Measurements from ENCODE around the gene TUBB2A.
"Not testable (repeated sequence)": the region's sequence is repeated elsewhere in the genome, so short reads cannot be mapped to it uniquely, and the experiment has no call there.

The TUBB2A gene

DNA sequence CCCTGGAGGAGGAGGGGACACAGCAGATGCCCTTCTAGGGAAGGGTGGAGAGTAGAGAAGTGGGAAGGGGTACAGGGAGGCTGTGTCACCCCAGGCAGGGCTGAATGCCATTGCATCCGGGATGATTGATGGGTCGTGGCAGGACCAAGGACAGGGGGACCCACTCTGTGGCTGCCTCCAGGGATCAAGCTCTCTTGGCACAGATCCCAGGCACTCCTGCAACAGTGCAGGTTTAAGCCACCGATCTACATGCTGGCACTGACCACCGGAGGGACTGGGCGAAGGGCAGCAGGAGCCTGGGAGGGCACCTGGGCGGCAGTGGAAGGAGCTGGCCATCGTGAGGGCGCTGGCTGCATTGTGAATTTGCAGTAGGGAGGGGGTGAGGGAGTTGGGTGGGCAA is 22.6 kb upstream of the TUBB2A start:
- not testable (repeated sequence) for DNase-seq

- not testable (repeated sequence) for DNase-seq
Observed at GRCh38 chr6:3178666-3179065, 21.3 kb upstream of the TUBB2A start.

- DNase-seq = peak; percentile 85
Observed at GRCh38 chr6:3176562-3177355, 19.4 kb upstream of the TUBB2A start.

GRCh38 chr6:3175715-3176402 is 18.5 kb upstream of the TUBB2A start:
- DNase-seq = no peak

- DNase-seq = not testable (repeated sequence)
Observed at GRCh38 chr6:3173636-3174089, 16.3 kb upstream of the TUBB2A start.

DNA sequence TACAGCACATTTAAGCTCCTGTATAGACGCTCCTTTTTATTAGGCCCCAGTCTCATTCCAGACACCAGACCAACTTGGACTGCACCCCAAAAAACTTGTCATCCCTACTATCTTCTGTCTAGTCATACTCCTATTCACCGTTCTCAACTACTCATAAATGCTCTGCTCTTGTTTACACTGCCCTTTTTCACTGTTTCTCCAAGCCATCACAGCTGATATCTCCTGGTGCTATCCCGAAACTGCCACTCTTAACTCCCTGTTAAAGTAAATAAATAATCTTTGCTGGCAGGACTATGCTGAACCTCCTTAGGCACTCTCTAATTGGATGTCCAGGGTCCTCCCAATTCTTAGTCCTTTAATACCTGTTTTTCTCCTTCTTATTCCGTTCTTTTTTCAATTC is 15.4 kb upstream of the TUBB2A start:
- DNase-seq = not testable (repeated sequence)

- DNase-seq = peak; percentile 92
Observed at GRCh38 chr6:3171313-3172175, 14.2 kb upstream of the TUBB2A start.

GRCh38 chr6:3170676-3171075 is 13.3 kb upstream of the TUBB2A start:
- not testable (repeated sequence) for DNase-seq

DNA sequence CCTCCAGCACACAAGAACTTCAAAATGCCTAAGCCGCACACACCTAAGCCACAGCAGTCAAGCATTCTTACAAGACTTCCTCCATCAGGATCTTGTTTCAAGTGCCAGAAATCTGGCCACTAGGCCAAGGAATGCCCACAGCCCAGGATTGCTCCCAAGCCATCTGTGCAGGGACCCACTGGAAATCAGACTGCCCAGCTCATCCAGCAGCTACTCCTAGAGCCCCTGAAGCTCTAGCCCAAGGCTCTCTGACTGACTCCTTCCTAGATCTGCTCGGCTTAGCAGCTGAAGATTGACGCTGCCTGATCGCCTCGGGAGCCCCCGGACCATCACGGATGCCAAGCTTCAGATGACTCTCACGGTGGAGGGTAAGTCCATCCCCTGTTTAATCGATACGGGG is 10.7 kb upstream of the TUBB2A start:
- DNase-seq = not testable (repeated sequence)

GRCh38 chr6:3166535-3167225 is 9.3 kb upstream of the TUBB2A start:
- DNase-seq = not testable (repeated sequence)

DNA sequence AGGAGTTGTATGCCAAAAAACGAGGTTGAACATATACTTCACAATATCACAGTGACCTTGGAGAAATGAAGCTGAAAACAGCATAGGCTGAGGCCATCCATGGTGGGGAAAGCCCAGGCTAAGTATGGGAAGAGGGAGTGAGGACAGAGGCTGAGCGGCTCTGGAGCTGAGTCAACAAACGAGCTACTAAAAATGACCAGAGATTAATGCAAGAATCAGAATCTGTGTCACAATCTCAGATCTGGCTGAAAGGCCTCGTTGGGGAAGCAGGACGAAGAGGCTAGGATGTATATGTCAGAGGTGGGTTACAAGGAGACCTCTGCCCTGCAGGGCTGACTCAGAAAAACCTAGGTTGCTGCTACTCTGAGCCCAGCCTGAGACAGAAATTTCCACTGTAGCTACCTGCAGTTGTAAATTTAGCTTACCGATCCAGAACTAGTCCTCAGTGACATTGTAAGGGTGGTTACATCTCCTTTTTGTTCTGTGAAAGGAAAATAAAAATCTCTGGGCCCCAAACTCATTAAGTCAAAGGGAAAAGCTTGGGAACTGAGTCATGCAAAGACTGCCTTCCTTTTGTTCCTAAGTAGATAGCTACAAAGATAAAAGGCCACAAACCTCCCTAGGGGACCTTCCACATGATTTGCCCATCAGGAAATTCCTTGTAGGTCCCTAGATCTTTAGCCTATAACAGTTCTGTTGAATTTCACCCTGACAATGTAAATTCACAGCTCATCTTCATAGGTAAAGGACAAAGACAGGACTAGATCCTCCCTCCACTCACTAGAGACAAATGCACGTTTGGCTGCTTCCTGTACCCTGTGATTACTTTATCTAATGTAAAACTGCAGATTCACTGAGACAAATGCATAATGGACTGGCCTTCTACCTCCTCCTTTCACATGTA is 8.5 kb upstream of the TUBB2A start:
- DNase-seq = no peak

GRCh38 chr6:3164388-3164787 is 7.0 kb upstream of the TUBB2A start:
- no peak for DNase-seq

- DNase-seq = no peak
Observed at GRCh38 chr6:3163248-3163594, 5.9 kb upstream of the TUBB2A start.

DNA sequence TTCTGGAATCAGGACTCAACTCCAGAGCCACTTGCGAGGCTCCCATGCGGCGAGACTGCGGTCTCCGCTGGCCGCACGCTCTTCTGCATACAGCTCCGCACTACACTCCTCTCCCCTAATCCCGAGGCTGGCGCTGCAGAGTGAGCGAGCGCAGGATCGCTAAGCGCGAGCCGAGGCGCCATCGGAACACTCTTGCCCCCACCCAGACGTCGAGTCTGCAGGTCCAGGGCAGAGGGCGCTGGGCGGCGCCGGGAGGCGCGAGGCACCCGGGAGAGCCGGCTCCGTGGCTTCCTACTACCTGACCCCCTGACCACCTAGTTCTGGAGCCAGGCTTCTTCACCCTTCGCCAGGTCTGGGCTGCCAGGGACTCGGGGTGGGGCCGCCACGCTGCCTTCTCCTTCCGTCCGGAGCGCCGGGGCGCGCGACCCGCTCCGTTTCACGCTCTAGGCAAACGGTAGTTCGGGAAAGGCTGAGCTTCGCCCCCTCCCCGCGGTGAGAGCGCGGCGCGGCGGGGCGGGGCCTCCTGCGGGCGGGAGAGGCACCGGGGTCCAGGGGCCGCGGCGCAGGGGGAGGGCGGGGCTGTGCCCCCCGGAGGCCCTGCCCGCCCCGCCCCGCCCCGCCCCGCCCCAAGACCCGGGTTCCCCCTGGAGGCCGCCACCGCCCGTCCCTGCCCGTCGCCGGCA is 5.4 kb upstream of the TUBB2A start:
- DNase-seq = no peak

DNA sequence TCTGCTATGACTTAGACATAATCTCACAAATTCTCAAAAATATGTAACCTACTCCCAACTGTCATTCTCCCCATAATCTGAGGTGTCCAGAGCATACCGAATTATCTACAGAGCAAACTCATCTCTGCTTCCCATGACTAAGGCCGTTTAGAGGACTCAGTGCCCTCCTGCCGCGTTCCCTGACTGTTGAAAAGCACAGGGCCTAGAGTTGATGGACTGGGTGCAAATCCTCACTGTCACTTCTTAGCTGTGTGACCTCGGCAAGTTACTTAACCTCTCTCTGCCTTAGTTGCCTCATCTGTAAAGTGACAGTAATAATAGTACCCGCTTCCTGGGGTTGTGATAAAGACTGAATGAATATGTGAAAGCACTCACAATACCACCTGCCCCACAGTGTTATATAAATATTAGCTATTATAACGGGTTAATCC is 4.7 kb upstream of the TUBB2A start:
- DNase-seq = no peak

DNA sequence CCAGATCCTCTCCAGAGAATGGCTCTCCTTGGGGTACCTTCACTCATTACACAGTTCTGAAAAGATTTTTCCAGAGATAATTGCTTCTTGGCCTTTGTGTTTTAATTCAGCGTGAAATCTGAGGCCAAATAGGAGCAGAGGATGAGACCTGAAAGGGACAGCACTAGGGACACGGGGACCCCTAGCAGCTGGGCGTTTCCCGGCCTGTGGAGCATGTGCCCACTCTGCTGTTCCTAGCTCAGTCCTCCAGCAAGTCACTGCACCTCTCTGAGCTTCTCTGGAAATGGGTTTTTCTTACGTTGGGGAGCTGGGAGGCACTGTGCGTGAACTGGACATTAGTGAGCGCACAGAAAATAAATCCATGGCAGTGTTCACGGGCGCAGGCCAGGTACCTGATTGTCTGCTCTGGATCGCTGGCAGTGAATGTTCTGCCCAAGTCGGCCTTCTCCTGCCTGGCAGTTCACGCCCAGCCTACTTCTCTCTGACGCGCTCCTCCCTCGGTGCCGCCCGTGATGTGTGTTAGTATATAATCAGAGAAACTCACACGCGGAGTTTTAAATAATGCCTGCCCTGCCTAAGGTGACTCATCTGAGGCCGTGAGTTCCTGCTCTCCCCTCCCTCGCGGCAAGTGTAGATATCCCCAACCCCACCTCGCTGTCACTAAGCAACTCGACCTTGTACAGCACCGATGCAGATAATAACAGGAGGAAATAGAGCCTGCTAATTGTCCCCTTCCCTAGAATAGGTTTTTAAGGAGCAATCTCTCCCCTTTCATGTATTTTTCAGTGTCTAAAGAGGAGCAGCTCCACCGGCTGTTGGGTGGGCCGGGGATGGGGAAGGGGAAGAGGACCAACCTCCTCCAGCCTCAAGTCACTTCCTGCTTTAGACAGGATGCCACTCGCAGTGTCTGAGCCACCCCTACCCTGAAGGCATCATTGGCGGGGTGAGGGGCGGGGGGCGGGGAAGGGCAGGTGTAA is 2.7 kb upstream of the TUBB2A start:
- peak; percentile 95 for DNase-seq

DNA sequence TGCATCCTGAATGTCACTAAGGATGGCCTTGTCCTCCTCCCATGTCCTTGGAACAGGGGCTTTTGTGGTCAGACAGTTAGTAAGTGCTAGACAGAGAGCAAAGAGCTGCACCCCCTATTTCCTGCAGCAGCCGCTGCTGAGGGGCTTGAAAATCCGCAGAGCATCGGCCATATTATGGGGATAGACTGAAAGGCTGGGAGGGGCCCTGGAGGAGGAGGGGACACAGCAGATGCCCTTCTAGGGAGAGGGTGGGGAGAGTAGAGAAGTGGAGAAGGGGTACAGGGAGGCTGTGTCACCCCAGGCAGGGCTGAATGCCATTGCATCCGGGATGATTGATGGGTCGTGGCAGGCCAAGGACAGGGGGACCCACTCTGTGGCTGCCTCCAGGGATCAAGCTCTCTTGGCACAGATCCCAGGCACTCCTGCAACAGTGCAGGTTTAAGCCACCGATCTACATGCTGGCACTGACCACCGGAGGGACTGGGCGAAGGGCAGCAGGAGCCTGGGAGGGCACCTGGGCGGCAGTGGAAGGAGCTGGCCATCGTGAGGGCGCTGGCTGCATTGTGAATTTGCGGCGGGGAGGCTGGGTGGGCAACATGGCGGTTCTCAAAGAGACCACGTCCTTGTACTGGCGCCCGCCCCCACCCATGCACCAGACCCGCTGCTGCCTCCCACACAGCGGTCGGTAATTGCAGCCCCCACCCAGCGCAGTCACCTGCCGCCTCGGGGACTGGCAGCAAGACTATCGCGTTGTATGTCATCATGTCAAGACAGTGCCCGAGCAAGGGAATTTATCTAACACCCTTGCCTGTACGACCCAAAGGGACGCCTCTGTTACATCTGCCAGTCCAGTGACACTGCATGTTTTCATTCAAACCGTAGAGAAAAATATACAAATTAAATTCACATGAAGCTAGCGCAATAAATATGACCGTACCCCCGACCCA is 887 bp downstream of the TUBB2A start:
- DNase-seq = not testable (repeated sequence)

- DNase-seq = not testable (repeated sequence)
Observed at GRCh38 chr6:3155416-3155815, 1.9 kb downstream of the TUBB2A start.

- no peak for DNase-seq
Observed at GRCh38 chr6:3152689-3153088, 4.7 kb downstream of the TUBB2A start.
